ENCODE results near the gene HOMER1. TPM values are rescaled to one million over a fixed set of nuclear protein-coding genes. Genes with fewer than 3 reads are reported as not detected.

The HOMER1 gene
- total and polyA plus RNA-seq, 10 of the 15 experiments (the other 5 are each of a cell fraction or from before 2014, with no cell fraction given): 0.96 to 22.0 (median 7.5) TPM

GRCh38 chr5:79517601-79518000 lies 3.7 kb upstream of the HOMER1 start:
- DNase-seq (ENCODE audit: low read depth, low spot score) (no peak), FAIRE-seq (no peak), ATAC-seq (no peak)
- ChIA-PET POLR2A (no interaction called here), RAD21 (ENCODE audit: unreplicated experiment) (interaction anchor here (1.4 kb wide), 1 partner anchor 385 kb away, joined by 3 read pairs; no protein-coding TSS in a partner anchor), SMC1A (ENCODE audit: uncharacterized antibody, unreplicated experiment) (interaction anchor here (1.3 kb wide), 2 partner anchors 12 to 18 kb away, joined by 3 to 4 read pairs; no protein-coding TSS in a partner anchor), CTCF (no interaction called here)
- H2AFZ ChIP-seq (ENCODE audit: control insufficient read depth, low read depth, low read length): no peak overlapping the region
- TF ChIP-seq SREBF1 (IDR thresholded peaks at IDR 0.05; ENCODE audit: low read length) (no peak), ZNF592 (IDR thresholded peaks at IDR 0.05) (no peak), TAF1 (IDR thresholded peaks at IDR 0.05; ENCODE audit: borderline replicate concordance, low read depth, low read length) (no peak), MAX (IDR thresholded peaks at IDR 0.05; ENCODE audit: low read depth, low read length) (no peak)
- no peak overlapping the region for H3K4me2 ChIP-seq (ENCODE audit: control insufficient read depth, insufficient read depth)
- H3K9me3 ChIP-seq (replicated peaks; ENCODE audit: control insufficient read depth, insufficient read depth, low read length): no peaks in the 10 kb centered on the region
- H3K27me3 ChIP-seq (replicated peaks in 1 of 2; ENCODE audit: control insufficient read depth in 2 of 2, insufficient read depth in 2 of 2, low read length in 1 of 2): peaks cover 0 to 1% of the 10 kb centered on the region in 2 experiments; a peak in 1 of 4 replicates
- BruUV-seq (replicated peaks): no TSS peak
- intact Hi-C loops (cut with micrococcal nuclease; ENCODE audit: unreplicated experiment): no loop called here
- H3K27ac ChIP-seq (ENCODE audit: control insufficient read depth, insufficient read depth): no peak overlapping the region
- no peak overlapping the region for H3K4me3 ChIP-seq
- H3K79me2 ChIP-seq (ENCODE audit: control insufficient read depth, insufficient read depth, low read length): no peaks in the 10 kb centered on the region; the same call in 1 of the 2 replicates
- H3K9ac ChIP-seq (ENCODE audit: control insufficient read depth, insufficient read depth, low read length): no peak overlapping the region
- WGBS (ENCODE audit: insufficient coverage, insufficient replicate concordance, low lambda C conversion rate, missing lambda C conversion rate): 17% methylated on average over 3 of the region's 3 CpGs
- H4K20me1 ChIP-seq (ENCODE audit: control insufficient read depth, insufficient read depth): no peaks in the 10 kb centered on the region
- no peaks in the 10 kb centered on the region for H3K36me3 ChIP-seq (ENCODE audit: control insufficient read depth in 2 of 2, insufficient read depth in 2 of 2, low read length in 1 of 2)
- in situ Hi-C loops (cut with MboI): no loop called here
- H3K4me1 ChIP-seq (ENCODE audit: control insufficient read depth, insufficient read depth, low read length): no peaks in the 10 kb centered on the region; the same call in 1 of the 2 replicates

Data from GM12878 (cell line).